ENCODE results near the gene HMBS. TPM values are rescaled to one million over a fixed set of nuclear protein-coding genes. Genes with fewer than 3 reads are reported as not detected.

The HMBS gene
- total RNA-seq, 1 experiment from 2014 or later = 6.4 TPM

GRCh38 chr11:119087747-119088241, 3.1 kb downstream of the HMBS start:
- DNase-seq (ENCODE audit: low read depth in 1 of 2, low spot score in 2 of 2) = no peak
- H3K9me3 ChIP-seq (replicated peaks) = no peaks in the 10 kb centered on the region
- H3K4me3 ChIP-seq = no peak overlapping the region
- peaks cover 8% of the 10 kb centered on the region for H3K4me1 ChIP-seq (replicated peaks)
- H3K36me3 ChIP-seq = peaks cover 16% of the 10 kb centered on the region
- H3K27ac ChIP-seq = no peak overlapping the region
- H3K27me3 ChIP-seq (replicated peaks) = no peaks in the 10 kb centered on the region

- no peak for DNase-seq (ENCODE audit: low read depth in 1 of 2, low spot score in 2 of 2)
- no peaks in the 10 kb centered on the region for H3K27me3 ChIP-seq (replicated peaks)
- no peaks in the 10 kb centered on the region for H3K9me3 ChIP-seq (replicated peaks)
- peaks cover 22% of the 10 kb centered on the region for H3K36me3 ChIP-seq
- no peak overlapping the region for H3K27ac ChIP-seq
- no peak overlapping the region for H3K4me3 ChIP-seq
- peaks cover 13% of the 10 kb centered on the region for H3K4me1 ChIP-seq (replicated peaks)
Observed at GRCh38 chr11:119088406-119088805, 3.7 kb downstream of the HMBS start.

GRCh38 chr11:119089319-119089718, 4.6 kb downstream of the HMBS start:
- Histone ChIP-seq H3K27ac (no peak overlapping the region), H3K27me3 (replicated peaks) (no peaks in the 10 kb centered on the region), H3K4me3 (no peak overlapping the region), H3K4me1 (replicated peaks) (peaks cover 12% of the 10 kb centered on the region), H3K36me3 (peaks cover 31% of the 10 kb centered on the region), H3K9me3 (replicated peaks) (no peaks in the 10 kb centered on the region)
- no peak for DNase-seq (ENCODE audit: low read depth in 1 of 2, low spot score in 2 of 2)

DNA sequence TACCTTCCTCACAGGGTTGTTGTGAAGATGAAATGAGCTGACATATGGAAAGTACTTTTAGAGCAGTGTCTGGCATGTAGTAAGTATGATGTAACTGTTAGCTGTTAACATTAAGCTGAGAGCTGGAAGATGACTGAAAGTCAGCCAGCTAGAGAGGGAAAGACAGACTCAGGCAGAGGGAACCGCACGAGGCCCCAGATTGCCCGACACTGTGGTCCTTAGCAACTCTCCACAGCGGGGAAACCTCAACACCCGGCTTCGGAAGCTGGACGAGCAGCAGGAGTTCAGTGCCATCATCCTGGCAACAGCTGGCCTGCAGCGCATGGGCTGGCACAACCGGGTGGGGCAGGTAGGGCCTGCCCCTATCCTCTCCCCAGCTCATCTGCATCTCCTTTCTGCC, 6.5 kb downstream of the HMBS start:
- H3K27ac ChIP-seq = no peak overlapping the region
- H3K9me3 ChIP-seq (replicated peaks) = no peaks in the 10 kb centered on the region
- H3K4me3 ChIP-seq = no peak overlapping the region
- peaks cover 14% of the 10 kb centered on the region for H3K4me1 ChIP-seq (replicated peaks)
- DNase-seq (ENCODE audit: low read depth in 1 of 2, low spot score in 2 of 2) = no peak
- H3K27me3 ChIP-seq (replicated peaks) = no peaks in the 10 kb centered on the region
- peaks cover 42% of the 10 kb centered on the region for H3K36me3 ChIP-seq

DNA sequence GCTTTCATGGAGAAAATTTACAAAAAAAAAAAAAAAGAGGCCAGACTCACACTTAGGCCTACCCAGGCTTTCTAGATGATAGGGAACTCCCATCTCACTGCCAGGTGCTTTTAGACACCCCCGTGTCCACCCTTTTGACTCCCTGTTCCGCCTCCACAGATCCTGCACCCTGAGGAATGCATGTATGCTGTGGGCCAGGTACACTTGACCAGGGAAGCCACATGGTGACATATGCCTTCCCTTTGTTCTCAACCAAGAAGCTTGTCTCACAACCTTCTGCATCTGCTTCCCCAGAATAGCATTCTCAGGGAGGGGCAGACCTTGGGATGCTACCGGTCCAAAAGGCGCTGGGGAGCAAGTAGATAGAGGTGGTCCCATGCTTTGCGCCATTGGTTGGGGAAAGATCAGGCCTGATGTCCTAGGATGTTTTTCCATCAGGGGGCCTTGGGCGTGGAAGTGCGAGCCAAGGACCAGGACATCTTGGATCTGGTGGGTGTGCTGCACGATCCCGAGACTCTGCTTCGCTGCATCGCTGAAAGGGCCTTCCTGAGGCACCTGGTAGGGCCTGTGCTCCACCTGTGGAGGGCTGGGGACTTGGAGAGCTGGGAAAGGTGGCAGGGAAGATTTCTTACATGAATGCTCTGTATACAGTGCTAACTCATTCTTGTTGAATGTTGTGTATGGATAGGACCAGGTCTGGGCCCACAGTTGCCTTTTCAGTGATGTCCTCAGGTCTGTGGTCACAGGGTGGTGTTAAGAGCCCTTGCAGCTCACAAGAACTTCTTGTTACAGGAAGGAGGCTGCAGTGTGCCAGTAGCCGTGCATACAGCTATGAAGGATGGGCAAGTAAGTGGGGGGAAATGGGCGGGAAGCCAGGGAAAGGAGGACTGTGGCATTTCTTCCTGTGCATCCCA, 7.5 kb downstream of the HMBS start:
- Histone ChIP-seq H3K27me3 (replicated peaks) (no peaks in the 10 kb centered on the region), H3K36me3 (peaks cover 42% of the 10 kb centered on the region), H3K4me1 (replicated peaks) (peaks cover 14% of the 10 kb centered on the region), H3K27ac (no peak overlapping the region), H3K4me3 (peak overlapping the region; percentile 92), H3K9me3 (replicated peaks) (no peaks in the 10 kb centered on the region)
- no peak for DNase-seq (ENCODE audit: low read depth in 1 of 2, low spot score in 2 of 2)

GRCh38 chr11:119092880-119093842, 8.5 kb downstream of the HMBS start:
- Histone ChIP-seq H3K4me3 (peak overlapping the region; percentile 92), H3K27me3 (replicated peaks) (no peaks in the 10 kb centered on the region), H3K4me1 (replicated peaks) (peaks cover 14% of the 10 kb centered on the region), H3K36me3 (peaks cover 49% of the 10 kb centered on the region), H3K9me3 (replicated peaks) (no peaks in the 10 kb centered on the region), H3K27ac (no peak overlapping the region)
- DNase-seq (ENCODE audit: low read depth in 1 of 2, low spot score in 2 of 2) = no peak

DNA sequence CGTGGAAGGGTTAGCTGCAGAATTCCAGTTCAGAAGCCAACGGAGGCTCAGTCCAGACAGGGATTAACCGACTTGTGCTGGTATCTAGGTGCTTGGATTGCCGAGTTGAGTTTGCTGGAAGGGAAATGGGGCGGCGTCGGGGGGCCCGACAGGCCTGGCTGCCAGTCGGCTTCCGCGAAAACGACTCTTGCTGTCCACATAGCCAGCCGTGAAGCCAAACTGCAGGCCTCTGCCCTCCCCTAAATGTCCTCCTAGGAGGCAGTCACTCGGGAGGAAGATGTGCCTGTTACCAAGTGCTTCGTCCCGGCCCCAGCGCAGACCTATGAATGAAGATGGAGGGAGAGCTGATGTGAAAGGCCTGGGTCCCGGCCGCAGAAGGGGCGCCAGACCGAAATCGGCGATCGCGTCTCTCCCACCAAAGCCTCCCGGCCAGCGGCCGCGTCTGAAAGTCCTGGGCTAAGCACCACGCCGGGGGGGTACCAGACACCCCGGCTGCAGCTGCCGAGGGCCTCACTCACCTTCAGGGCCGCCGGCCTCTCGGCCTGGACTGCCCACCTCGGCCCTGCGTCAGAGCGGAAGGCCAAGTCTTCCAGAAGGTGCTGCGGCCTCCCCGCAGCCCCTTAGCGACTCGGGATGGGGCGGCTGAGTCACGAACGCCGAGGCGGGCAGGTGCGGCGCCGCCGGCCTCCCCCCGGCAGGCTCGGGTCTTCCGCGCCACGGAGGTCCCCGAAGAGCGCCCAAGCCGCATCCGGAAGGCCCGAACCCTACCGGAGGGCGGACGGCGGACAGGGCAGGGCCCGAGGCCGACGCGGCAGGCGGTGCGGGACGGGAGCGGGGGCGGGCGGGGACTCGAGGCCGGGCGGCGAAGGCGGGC, 9.5 kb downstream of the HMBS start:
- no peaks in the 10 kb centered on the region for H3K9me3 ChIP-seq (replicated peaks)
- H3K27me3 ChIP-seq (replicated peaks) = no peaks in the 10 kb centered on the region
- H3K4me1 ChIP-seq (replicated peaks) = peaks cover 14% of the 10 kb centered on the region
- H3K36me3 ChIP-seq = peaks cover 53% of the 10 kb centered on the region
- peak overlapping the region; percentile 92 for H3K4me3 ChIP-seq
- peak overlapping the region; percentile 83 for H3K27ac ChIP-seq
- DNase-seq (ENCODE audit: low read depth in 1 of 2, low spot score in 2 of 2) = no peak

DNA sequence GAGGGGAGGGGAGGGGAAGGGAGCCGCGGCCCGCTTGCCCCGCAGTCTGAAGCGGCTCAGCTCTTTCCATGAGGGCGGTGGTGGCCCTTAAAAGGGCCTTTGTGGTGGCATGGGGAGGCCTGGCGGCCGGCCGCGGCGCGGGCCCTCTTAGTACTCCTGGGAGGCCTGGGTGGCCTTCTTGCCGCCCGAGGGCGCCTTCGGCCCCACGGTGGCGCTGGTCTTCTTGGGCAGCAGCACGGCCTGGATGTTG, 10.1 kb downstream of the HMBS start:
- Histone ChIP-seq H3K4me3 (peak overlapping the region; percentile 92), H3K27ac (peak overlapping the region; percentile 83), H3K4me1 (replicated peaks) (peaks cover 14% of the 10 kb centered on the region), H3K27me3 (replicated peaks) (no peaks in the 10 kb centered on the region), H3K9me3 (replicated peaks) (no peaks in the 10 kb centered on the region), H3K36me3 (peaks cover 53% of the 10 kb centered on the region)
- DNase-seq (ENCODE audit: low read depth in 1 of 2, low spot score in 2 of 2) = peak; percentile 28 to 67

DNA sequence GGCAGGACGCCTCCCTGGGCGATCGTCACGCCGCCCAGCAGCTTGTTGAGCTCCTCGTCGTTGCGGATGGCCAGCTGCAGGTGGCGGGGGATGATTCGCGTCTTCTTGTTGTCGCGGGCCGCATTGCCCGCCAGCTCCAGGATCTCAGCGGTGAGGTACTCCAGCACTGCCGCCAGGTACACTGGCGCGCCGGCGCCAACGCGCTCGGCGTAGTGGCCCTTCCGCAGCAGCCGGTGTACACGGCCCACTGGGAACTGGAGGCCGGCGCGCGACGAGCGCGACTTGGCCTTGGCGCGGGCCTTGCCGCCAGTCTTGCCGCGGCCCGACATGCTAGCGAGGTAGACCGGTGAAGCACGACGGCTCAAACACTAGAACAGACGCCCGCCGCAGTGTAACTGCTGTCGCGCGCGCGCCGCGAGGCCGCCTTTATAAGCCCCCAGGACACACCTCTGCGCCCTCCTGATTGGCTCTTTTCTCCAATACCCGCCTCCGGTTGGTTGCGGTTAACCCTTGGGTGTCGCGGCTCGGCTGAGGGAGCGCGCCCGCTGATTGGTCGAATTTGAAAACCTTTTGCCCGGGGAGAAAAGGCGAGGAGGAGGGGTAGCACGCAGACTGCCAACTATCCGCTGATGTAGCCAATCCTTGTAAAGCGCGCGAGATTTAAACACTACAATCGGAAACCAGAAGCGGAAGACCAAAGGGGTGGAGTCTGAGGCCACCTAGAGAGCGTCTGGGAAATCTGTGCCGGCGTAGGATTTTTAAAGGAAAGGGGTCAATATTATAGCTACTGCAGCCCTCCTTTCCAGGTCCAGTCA, 10.6 kb downstream of the HMBS start:
- Histone ChIP-seq H3K27ac (peak overlapping the region; percentile 83), H3K36me3 (peaks cover 53% of the 10 kb centered on the region), H3K4me3 (peak overlapping the region; percentile 92), H3K4me1 (replicated peaks) (peaks cover 14% of the 10 kb centered on the region), H3K9me3 (replicated peaks) (no peaks in the 10 kb centered on the region), H3K27me3 (replicated peaks) (no peaks in the 10 kb centered on the region)
- peak; percentile 97 for DNase-seq (ENCODE audit: low read depth in 1 of 2, low spot score in 2 of 2)

- Histone ChIP-seq H3K4me3 (no peak overlapping the region), H3K4me1 (replicated peaks) (peaks cover 18% of the 10 kb centered on the region), H3K27ac (no peak overlapping the region), H3K9me3 (replicated peaks) (no peaks in the 10 kb centered on the region), H3K27me3 (replicated peaks) (no peaks in the 10 kb centered on the region), H3K36me3 (peaks cover 19% of the 10 kb centered on the region)
- DNase-seq (ENCODE audit: low read depth in 1 of 2, low spot score in 2 of 2) = no peak
Observed at GRCh38 chr11:119099711-119100110, 15.0 kb downstream of the HMBS start.

DNA sequence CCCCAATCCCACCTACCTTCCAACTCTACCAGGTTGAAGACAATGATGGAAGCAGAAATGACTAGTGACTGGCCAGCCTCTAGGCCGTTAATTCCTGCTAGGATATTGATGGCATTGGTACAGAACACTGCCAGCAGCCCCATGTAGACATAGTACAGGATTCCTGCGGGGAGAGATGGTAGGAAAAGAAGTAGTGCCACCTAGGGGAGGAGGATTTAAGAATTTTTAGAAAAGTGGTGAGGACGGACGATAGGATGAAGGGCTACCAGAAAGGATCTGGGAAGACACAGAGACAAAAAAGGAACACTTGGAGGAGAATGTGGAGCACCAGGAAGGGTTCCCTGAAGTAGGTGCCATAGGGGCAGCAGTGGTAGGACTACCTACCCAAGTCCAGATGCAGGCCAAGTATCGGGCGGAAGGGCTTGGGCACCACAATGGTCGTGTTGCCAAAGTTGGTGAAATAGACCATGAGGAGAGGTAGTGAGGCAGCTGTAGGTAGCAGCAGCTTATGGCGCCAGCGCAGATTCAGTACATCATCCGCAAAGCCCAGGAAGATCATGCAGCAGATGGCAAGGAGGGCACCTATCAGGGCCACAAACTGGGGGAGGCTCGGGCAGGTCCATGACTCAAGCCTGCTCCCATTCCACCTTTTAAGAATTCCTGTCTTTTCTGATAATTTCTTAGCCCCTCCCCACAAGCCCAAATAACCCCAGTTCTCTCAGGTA, 15.7 kb downstream of the HMBS start:
- Histone ChIP-seq H3K9me3 (replicated peaks) (no peaks in the 10 kb centered on the region), H3K4me1 (replicated peaks) (peaks cover 18% of the 10 kb centered on the region), H3K27ac (no peak overlapping the region), H3K27me3 (replicated peaks) (no peaks in the 10 kb centered on the region), H3K4me3 (peak overlapping the region; percentile 58), H3K36me3 (peaks cover 14% of the 10 kb centered on the region; the same call in 1 of the 2 replicates)
- peak in 1 of 2 experiments; percentile 24 for DNase-seq (ENCODE audit: low read depth in 1 of 2, low spot score in 2 of 2)

Measured in SJSA1 (cell line).